B cell (primary cell): ENCODE measurements around the gene FOLH1. TPM values are rescaled to one million over a fixed set of nuclear protein-coding genes. Genes with fewer than 3 reads are reported as not detected.
"Not testable (repeated sequence)": the region's sequence is repeated elsewhere in the genome, so short reads cannot be mapped to it uniquely, and the experiment has no call there.

Experiments
- ATAC-seq: fragments of 200-7000 bp; cut with Tn5 transposase; one replicate; pipeline ENCODE4 v1.10.0; 2021; ENCODE audit warnings: low read depth, mild to moderate bottlenecking, moderate number of reproducible peaks, moderate library complexity
- CTCF ChIA-PET: fragments of 350-600 bp; sonication (Branson Sonifier 250); formaldehyde crosslinking; loops from one replicate; lab custom pipeline; 2021; ENCODE audit warnings: antibody characterized with exemption, inconsistent platforms; lab: Charles Lee
- POLR2A ChIA-PET: fragments of 350-600 bp; sonication (Branson Sonifier 250); formaldehyde crosslinking; loops from one replicate; lab custom pipeline; 2021; ENCODE audit warnings: antibody characterized with exemption; lab: Charles Lee
- DNase-seq: peaks from one replicate; pipeline ENCODE4 v3.0.0; 2013
- H2AFZ ChIP-seq: 2 replicates; pipeline ENCODE4 v1.6.1; 2012; ENCODE audit warnings: mild to moderate bottlenecking, low read depth, low read length; ENCODE audit not compliant: insufficient read depth, poor library complexity, severe bottlenecking
- H3K27ac ChIP-seq, 2 donors: 1 replicate in 1 of 2; 2 replicates in 1 of 2; pipeline ENCODE4 v1.5.1; 2012 to 2013; ENCODE audit warnings: low read length in 2 of 2, mild to moderate bottlenecking in 2 of 2, moderate library complexity in 1 of 2
- H3K27me3 ChIP-seq, 4 experiments: fragments of 200-600 bp in 1 of 4; sonication (generic) in 1 of 4; replicated peaks in 1 of 4; 1 replicate in 2 of 4; 2 replicates in 2 of 4; pipeline versions ENCODE4 v1.6.1 to v1.7.0; 2013 to 2016; ENCODE audit warnings: low read length in 3 of 4, mild to moderate bottlenecking in 2 of 4, mixed read lengths in 1 of 4, moderate library complexity in 1 of 4; ENCODE audit not compliant: insufficient read depth in 4 of 4, control insufficient read depth in 3 of 4; ENCODE audit errors: control extremely low read depth in 1 of 4
- H3K36me3 ChIP-seq, 2 experiments: replicated peaks in 1 of 2; 1 replicate in 1 of 2; 2 replicates in 1 of 2; pipeline versions ENCODE4 v1.6.1 to v1.7.1; 2013; ENCODE audit warnings: low read length in 1 of 2; ENCODE audit not compliant: insufficient read depth in 2 of 2, control insufficient read depth in 1 of 2; ENCODE audit errors: control extremely low read depth in 1 of 2, extremely low read depth in 1 of 2
- H3K4me1 ChIP-seq, 2 donors: fragments of 200-600 bp in 1 of 2; sonication (generic) in 1 of 2; 1 replicate in 1 of 2; 2 replicates in 1 of 2; pipeline versions ENCODE4 v1.5.1 to v1.6.1; 2013 to 2017; ENCODE audit warnings: low read length in 2 of 2; ENCODE audit not compliant: control insufficient read depth in 2 of 2, insufficient read depth in 2 of 2
- H3K4me2 ChIP-seq: replicated peaks from 2 replicates; pipeline ENCODE3; 2012; ENCODE audit warnings: mild to moderate bottlenecking, low read depth, low read length; ENCODE audit not compliant: poor library complexity, severe bottlenecking
- H3K4me3 ChIP-seq, 5 experiments: fragments of 200-600 bp in 1 of 5; sonication (generic) in 1 of 5; 1 replicate in 3 of 5; 2 replicates in 2 of 5; pipeline versions ENCODE4 v1.5.1 to v1.7.0; 2011 to 2016; ENCODE audit warnings: low read length in 4 of 5, mild to moderate bottlenecking in 4 of 5, low read depth in 2 of 5, control low read depth in 1 of 5, moderate library complexity in 1 of 5; ENCODE audit not compliant: insufficient read depth in 1 of 5; ENCODE audit errors: control extremely low read depth in 1 of 5, extremely low read depth in 1 of 5
- H3K79me2 ChIP-seq: fragments of 200-600 bp; sonication (generic); one replicate; pipeline ENCODE4 v1.6.0; 2016; ENCODE audit warnings: low read length; ENCODE audit not compliant: control insufficient read depth, insufficient read depth
- H3K9ac ChIP-seq: fragments of 200-600 bp; sonication (generic); 2 replicates; pipeline ENCODE4 v1.6.1; 2017; ENCODE audit warnings: mild to moderate bottlenecking, low read length, moderate library complexity
- H3K9me3 ChIP-seq, 3 donors: one replicate each; pipeline versions ENCODE4 v1.6.1 to v1.7.1; 2013; ENCODE audit warnings: low read length in 2 of 3; ENCODE audit not compliant: control insufficient read depth in 2 of 3, insufficient read depth in 1 of 3; ENCODE audit errors: control extremely low read depth in 1 of 3
- H4K20me1 ChIP-seq: 2 replicates; pipeline ENCODE4 v1.6.0; 2012; ENCODE audit warnings: mild to moderate bottlenecking, low read length; ENCODE audit not compliant: insufficient read depth, control insufficient read depth, poor library complexity, severe bottlenecking
- H3K27ac Mint-ChIP-seq: one replicate; pipeline ENCODE4 v1.8.0; 2021; ENCODE audit warnings: mixed read lengths
- H3K27me3 Mint-ChIP-seq: one replicate; pipeline ENCODE4 v1.8.0; 2021; ENCODE audit warnings: mixed read lengths
- H3K4me1 Mint-ChIP-seq: one replicate; pipeline ENCODE4 v1.8.0; 2021; ENCODE audit warnings: mixed read lengths
- H3K4me3 Mint-ChIP-seq: one replicate; pipeline ENCODE4 v1.8.0; 2021; ENCODE audit warnings: mixed read lengths
- H3K9me3 Mint-ChIP-seq: one replicate; pipeline ENCODE4 v1.8.0; 2022; ENCODE audit warnings: mixed read lengths; ENCODE audit not compliant: insufficient read depth
- EZH2 ChIP-seq: IDR thresholded peaks from 2 replicates; pipeline ENCODE4 v1.6.1; 2012; ENCODE audit warnings: borderline replicate concordance, low read depth, mild to moderate bottlenecking, moderate library complexity, low read length; ENCODE audit not compliant: insufficient read depth, poor library complexity, severe bottlenecking
- WGBS: methylation state at CpG from one replicate; pipeline ENCODE4 v1.1.5; 2013; ENCODE audit warnings: missing lambda C conversion rate; ENCODE audit not compliant: insufficient coverage; 5-methylcytosine and 5-hydroxymethylcytosine counted together
- intact Hi-C: fragments of 100-400 bp; cut with micrococcal nuclease; formaldehyde crosslinking; loops from one replicate; pipeline ENCODE4 v1.10.0; 2022
- polyA plus RNA-seq: library from polyadenylated mRNA; depleted of rRNA; stranded (reverse); fragments of >200 nt; gene quantifications from 2 replicates; pipeline ENCODE4 v1.2.3, GENCODE V29; 2012
- total RNA-seq, 2 donors: library from RNA; stranded (reverse); fragments of 120-200 nt in 1 of 2; gene quantifications; 1 replicate in 1 of 2; 2 replicates in 1 of 2; pipeline versions ENCODE4 v1.2.3 to v1.2.4, GENCODE V29; 2013 to 2022
- TF ChIP-seq, protein P1 (sequence below): fragments of 200-600 bp; IDR thresholded peaks from one replicate; pipeline ENCODE4 v1.8.0; 2022; ENCODE audit warnings: antibody characterized with exemption, mild to moderate bottlenecking

Gene FOLH1
- total and polyA plus RNA-seq, 2 donors (not counting 1 experiment from before 2014, with no cell fraction given) = not detected

DNA sequence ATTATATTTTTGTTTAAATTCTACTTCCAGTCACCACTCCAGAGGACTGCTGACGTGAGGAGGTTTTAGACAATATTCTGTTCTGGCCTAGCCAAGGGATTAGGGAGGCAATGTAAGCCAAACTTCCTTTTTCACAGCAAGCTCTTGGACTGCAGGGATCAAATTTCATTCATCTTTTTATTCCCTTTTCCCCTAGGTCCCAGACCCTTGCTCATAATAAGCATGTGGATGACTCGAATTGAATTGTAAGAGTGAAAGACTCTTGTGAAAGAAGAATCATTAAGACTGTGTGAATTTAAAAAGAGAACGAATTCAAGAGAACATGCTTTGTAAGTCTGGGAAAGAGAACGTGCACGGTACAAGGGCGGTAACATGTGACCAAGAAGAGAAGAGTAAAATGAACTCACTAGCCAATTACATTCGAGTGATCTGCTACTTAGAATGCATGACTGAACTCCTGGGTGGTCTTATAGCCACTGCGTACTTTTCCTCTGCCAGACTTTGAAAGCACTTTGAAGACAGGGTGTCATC is 16.9 kb upstream of the FOLH1 start:
- H4K20me1 ChIP-seq, DNase-seq, H3K9me3 Mint-ChIP-seq, CTCF ChIA-PET, H3K36me3 ChIP-seq, H3K9ac ChIP-seq, H3K4me3 ChIP-seq, H3K27me3 Mint-ChIP-seq, H3K79me2 ChIP-seq, H2AFZ ChIP-seq, intact Hi-C loops, H3K27me3 ChIP-seq, POLR2A ChIA-PET, H3K27ac ChIP-seq, H3K4me2 ChIP-seq, H3K27ac Mint-ChIP-seq, H3K4me3 Mint-ChIP-seq, H3K4me1 ChIP-seq, H3K9me3 ChIP-seq, ATAC-seq, H3K4me1 Mint-ChIP-seq: not testable (repeated sequence)
- 100% methylated on average over 1 of the region's 8 CpGs for WGBS

DNA sequence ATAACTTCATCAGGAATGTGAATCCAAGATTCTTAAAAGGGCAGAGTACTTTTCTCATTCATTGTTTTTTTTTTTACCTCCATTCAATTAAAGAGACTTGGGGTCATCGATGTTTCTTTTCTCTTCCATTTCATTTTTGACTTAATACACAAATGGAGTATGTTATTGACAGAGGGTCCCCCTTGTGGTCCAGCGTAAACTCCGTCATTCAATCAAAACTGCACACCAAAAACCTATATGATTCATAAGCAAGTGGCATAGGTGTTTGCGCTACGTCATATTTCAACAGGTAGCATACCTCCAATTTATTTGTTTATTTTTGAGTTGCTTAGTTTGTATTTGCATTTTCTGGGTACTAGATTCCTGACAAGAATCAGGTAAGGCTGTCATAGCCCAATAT is 12.7 kb upstream of the FOLH1 start:
- no peaks in the 10 kb centered on the region for H3K4me1 Mint-ChIP-seq
- TF ChIP-seq, protein P1, sequence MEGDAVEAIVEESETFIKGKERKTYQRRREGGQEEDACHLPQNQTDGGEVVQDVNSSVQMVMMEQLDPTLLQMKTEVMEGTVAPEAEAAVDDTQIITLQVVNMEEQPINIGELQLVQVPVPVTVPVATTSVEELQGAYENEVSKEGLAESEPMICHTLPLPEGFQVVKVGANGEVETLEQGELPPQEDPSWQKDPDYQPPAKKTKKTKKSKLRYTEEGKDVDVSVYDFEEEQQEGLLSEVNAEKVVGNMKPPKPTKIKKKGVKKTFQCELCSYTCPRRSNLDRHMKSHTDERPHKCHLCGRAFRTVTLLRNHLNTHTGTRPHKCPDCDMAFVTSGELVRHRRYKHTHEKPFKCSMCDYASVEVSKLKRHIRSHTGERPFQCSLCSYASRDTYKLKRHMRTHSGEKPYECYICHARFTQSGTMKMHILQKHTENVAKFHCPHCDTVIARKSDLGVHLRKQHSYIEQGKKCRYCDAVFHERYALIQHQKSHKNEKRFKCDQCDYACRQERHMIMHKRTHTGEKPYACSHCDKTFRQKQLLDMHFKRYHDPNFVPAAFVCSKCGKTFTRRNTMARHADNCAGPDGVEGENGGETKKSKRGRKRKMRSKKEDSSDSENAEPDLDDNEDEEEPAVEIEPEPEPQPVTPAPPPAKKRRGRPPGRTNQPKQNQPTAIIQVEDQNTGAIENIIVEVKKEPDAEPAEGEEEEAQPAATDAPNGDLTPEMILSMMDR = no peak
- no peak for TF ChIP-seq EZH2
- no peaks in the 10 kb centered on the region for H3K27me3 Mint-ChIP-seq
- Histone ChIP-seq H4K20me1 (no peaks in the 10 kb centered on the region), H3K79me2 (no peaks in the 10 kb centered on the region), H3K9ac (no peak overlapping the region), H3K27me3 (no peaks in the 10 kb centered on the region), H3K36me3 (no peaks in the 10 kb centered on the region), H3K4me1 (no peaks in the 10 kb centered on the region), H3K9me3 (no peaks in the 10 kb centered on the region), H3K4me2 (no peak overlapping the region), H2AFZ (no peak overlapping the region), H3K4me3 (no peak overlapping the region), H3K27ac (no peak overlapping the region)
- H3K4me3 Mint-ChIP-seq = no peak overlapping the region
- ATAC-seq (no peak), DNase-seq (no peak)
- intact Hi-C loops = no loop called here
- H3K27ac Mint-ChIP-seq = no peak overlapping the region
- ChIA-PET CTCF (no interaction called here), POLR2A (no interaction called here)
- WGBS = no CpG with 5 or more reads among the region's 5 CpGs
- no peaks in the 10 kb centered on the region for H3K9me3 Mint-ChIP-seq
